HL-60 (cell line): Measurements from ENCODE around the gene FCHO2.

Experiments
- DNase-seq, 2 experiments: peaks; one replicate each; pipeline ENCODE4 v3.0.0-alpha.2; 2010 to 2020; ENCODE audit warnings: low read depth in 1 of 2, low spot score in 1 of 2
- H3K27ac ChIP-seq: fragments of 250-450 bp; sonication (Bioruptor Pico); replicated peaks from 2 replicates; pipeline ENCODE4 v1.5.1; 2020; ENCODE audit warnings: mild to moderate bottlenecking, moderate library complexity
- H3K27me3 ChIP-seq: fragments of 250-450 bp; sonication (Bioruptor Pico); 2 replicates; pipeline ENCODE4 v1.5.1; 2021; ENCODE audit warnings: mild to moderate bottlenecking, moderate library complexity; ENCODE audit not compliant: insufficient read depth, poor library complexity, severe bottlenecking
- H3K4me3 ChIP-seq: replicated peaks from 2 replicates; pipeline ENCODE4 v1.5.1; 2011; ENCODE audit warnings: mild to moderate bottlenecking, control low read depth, low read length; ENCODE audit not compliant: insufficient read depth
- GABPA ChIP-seq: IDR thresholded peaks from 2 replicates; pipeline ENCODE4 v1.6.1; 2012; ENCODE audit warnings: low read depth
- POLR2AphosphoS5 ChIP-seq: IDR thresholded peaks from 2 replicates; pipeline ENCODE4 v1.6.1; 2012; ENCODE audit warnings: low read depth
- SPI1 ChIP-seq: IDR thresholded peaks from 2 replicates; pipeline ENCODE4 v1.6.1; 2012; ENCODE audit warnings: low read depth, mild to moderate bottlenecking, borderline replicate concordance
- TF ChIP-seq, protein P1 (sequence below): IDR thresholded peaks from 2 replicates; pipeline ENCODE4 v1.6.1; 2012; ENCODE audit warnings: low read depth; ENCODE audit not compliant: insufficient replicate concordance
- TF ChIP-seq, protein P2 (sequence below): IDR thresholded peaks from one replicate; pipeline ENCODE4 v1.5.1; 2011; ENCODE audit warnings: low read length, control low read depth, inconsistent platforms; ENCODE audit not compliant: insufficient read depth

Gene FCHO2

DNA sequence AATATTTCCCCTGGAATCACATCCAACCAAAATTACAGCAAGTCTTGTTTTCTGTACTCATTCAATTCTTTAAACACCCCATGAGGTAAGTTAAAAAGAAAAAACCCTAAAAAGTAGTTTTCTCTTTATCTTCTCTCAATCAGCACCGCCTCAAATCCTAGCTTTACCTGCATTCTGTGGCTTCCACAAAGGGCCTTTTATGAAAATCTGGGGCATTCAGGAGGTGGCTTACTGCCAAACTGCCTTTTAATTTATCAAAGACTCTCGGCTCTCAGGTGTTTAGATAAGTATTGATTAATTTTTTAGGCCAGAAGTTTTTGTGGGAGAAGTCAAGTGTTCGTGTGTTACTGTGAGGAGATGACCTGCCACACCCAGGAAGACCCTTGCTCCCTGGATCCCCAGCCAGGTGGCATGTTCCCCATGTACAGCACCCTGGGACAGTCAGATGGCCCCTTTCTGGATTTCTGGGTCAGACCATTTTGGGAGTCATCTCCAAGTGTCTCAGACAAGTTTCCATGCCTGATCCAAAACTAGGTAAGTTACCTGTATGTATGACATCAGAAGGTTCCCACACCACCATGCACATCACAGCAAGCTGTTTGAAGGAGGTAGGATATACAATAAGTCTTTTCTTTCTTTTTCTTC lies 158.3 kb downstream of the FCHO2 start:
- Histone ChIP-seq H3K4me3 (no peak overlapping the region), H3K27me3 (no peaks in the 10 kb centered on the region), H3K27ac (no peak overlapping the region)
- TF ChIP-seq, protein P1, sequence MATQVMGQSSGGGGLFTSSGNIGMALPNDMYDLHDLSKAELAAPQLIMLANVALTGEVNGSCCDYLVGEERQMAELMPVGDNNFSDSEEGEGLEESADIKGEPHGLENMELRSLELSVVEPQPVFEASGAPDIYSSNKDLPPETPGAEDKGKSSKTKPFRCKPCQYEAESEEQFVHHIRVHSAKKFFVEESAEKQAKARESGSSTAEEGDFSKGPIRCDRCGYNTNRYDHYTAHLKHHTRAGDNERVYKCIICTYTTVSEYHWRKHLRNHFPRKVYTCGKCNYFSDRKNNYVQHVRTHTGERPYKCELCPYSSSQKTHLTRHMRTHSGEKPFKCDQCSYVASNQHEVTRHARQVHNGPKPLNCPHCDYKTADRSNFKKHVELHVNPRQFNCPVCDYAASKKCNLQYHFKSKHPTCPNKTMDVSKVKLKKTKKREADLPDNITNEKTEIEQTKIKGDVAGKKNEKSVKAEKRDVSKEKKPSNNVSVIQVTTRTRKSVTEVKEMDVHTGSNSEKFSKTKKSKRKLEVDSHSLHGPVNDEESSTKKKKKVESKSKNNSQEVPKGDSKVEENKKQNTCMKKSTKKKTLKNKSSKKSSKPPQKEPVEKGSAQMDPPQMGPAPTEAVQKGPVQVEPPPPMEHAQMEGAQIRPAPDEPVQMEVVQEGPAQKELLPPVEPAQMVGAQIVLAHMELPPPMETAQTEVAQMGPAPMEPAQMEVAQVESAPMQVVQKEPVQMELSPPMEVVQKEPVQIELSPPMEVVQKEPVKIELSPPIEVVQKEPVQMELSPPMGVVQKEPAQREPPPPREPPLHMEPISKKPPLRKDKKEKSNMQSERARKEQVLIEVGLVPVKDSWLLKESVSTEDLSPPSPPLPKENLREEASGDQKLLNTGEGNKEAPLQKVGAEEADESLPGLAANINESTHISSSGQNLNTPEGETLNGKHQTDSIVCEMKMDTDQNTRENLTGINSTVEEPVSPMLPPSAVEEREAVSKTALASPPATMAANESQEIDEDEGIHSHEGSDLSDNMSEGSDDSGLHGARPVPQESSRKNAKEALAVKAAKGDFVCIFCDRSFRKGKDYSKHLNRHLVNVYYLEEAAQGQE: no peak
- TF ChIP-seq, protein P2, sequence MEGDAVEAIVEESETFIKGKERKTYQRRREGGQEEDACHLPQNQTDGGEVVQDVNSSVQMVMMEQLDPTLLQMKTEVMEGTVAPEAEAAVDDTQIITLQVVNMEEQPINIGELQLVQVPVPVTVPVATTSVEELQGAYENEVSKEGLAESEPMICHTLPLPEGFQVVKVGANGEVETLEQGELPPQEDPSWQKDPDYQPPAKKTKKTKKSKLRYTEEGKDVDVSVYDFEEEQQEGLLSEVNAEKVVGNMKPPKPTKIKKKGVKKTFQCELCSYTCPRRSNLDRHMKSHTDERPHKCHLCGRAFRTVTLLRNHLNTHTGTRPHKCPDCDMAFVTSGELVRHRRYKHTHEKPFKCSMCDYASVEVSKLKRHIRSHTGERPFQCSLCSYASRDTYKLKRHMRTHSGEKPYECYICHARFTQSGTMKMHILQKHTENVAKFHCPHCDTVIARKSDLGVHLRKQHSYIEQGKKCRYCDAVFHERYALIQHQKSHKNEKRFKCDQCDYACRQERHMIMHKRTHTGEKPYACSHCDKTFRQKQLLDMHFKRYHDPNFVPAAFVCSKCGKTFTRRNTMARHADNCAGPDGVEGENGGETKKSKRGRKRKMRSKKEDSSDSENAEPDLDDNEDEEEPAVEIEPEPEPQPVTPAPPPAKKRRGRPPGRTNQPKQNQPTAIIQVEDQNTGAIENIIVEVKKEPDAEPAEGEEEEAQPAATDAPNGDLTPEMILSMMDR: no peak
- TF ChIP-seq SPI1 (no peak), POLR2AphosphoS5 (no peak), GABPA (no peak)
- DNase-seq: no peak

DNA sequence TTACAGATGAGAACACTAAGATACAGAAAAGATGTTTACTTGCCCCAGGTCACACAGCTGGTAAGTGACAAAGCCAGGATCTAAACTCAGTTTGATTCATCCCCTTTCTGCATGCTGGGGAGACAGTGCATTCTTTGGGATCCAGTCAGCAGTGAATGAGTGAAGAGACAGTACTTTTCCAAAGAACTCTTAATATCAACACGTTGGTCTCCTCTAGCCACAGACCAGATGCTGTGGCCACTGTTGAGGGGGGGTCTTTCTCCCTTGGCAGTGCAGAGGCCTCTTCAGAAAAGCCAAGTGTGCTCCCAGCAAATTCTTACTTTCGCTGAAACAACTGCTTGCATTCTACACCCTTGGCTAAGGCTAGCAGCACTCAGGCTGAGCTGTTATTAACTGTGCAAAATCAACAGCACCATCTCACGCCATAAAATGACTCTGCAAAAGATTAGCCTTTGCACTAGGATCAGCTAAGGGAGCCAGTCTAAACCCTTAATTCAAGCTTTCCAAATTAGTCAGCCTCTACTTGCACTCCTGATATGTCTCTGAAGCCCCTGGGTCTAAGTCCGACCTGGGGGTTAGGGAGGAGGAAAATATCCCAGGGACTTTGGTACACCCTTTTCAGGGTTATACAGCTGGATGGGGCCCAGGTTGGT lies 159.7 kb downstream of the FCHO2 start:
- no peak for DNase-seq
- no peak overlapping the region for H3K4me3 ChIP-seq
- TF ChIP-seq POLR2AphosphoS5 (no peak), SPI1 (no peak), GABPA (no peak)
- TF ChIP-seq, protein P2: no peak
- TF ChIP-seq, protein P1: no peak
- no peaks in the 10 kb centered on the region for H3K27me3 ChIP-seq
- H3K27ac ChIP-seq: no peak overlapping the region

DNA sequence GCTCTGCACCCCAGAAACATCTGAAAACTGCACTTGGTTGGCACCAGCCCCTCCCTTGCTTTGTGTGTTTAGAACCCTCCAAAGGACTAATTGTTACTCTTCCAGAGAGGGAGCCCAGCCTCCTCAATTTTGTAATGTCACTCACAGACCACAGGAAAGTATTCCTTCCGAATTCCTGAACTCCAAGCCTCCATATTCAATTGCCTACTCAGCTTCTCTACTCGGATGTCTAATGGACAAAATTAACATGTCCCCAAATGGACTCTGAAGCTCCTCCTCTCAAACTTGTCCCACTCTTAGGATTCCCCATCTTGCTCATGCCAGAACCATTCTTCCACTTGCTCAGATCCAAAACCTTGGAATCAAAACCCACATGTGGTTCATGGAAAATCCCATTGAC lies 160.7 kb downstream of the FCHO2 start:
- Histone ChIP-seq H3K4me3 (no peak overlapping the region), H3K27me3 (peaks cover 2% of the 10 kb centered on the region), H3K27ac (no peak overlapping the region)
- TF ChIP-seq SPI1: no peak
- TF ChIP-seq, protein P2: no peak
- TF ChIP-seq GABPA: no peak
- TF ChIP-seq POLR2AphosphoS5: no peak
- TF ChIP-seq, protein P1: no peak
- DNase-seq: no peak
